AG04449 (cell line): Measurements from ENCODE around the gene G6PC1.
"Not testable (repeated sequence)": the region's sequence is repeated elsewhere in the genome, so short reads cannot be mapped to it uniquely, and the experiment has no call there.

Experiments
- CTCF ChIA-PET: fragments of 350-600 bp; formaldehyde crosslinking; extraction: SDS; loops from one replicate; lab custom pipeline; 2021; ENCODE audit warnings: antibody characterized with exemption; lab: Yijun Ruan, JAX
- POLR2A ChIA-PET: fragments of 400-600, 350-600 bp; formaldehyde crosslinking; extraction: SDS; loops from one replicate; lab custom pipeline; 2020; ENCODE audit warnings: antibody characterized with exemption, inconsistent platforms; lab: Yijun Ruan, JAX
- DNase-seq: peaks from one replicate; pipeline ENCODE4 v3.0.0-alpha.2; 2010; ENCODE audit warnings: low read depth, low spot score
- H3K4me3 ChIP-seq: 2 replicates; pipeline ENCODE4 v1.5.1; 2011; ENCODE audit warnings: low read depth, mild to moderate bottlenecking, control low read depth, low read length
- CTCF ChIP-seq: IDR thresholded peaks from one replicate; pipeline ENCODE4 v1.5.1; 2011; ENCODE audit warnings: mild to moderate bottlenecking, moderate library complexity, low read length, control low read depth, inconsistent platforms; ENCODE audit not compliant: insufficient read depth; ENCODE audit errors: missing control alignments

G6PC1 gene

GRCh38 chr17:42853597-42853967 is 47.0 kb upstream of the G6PC1 start:
- no peak overlapping the region for H3K4me3 ChIP-seq
- no peak for DNase-seq
- ChIA-PET POLR2A (interaction anchor here (0.5 kb wide), 1 partner anchor 31 kb away, joined by 4 read pairs; no protein-coding TSS in a partner anchor), CTCF (interaction anchor here (0.6 to 1.3 kb wide), 3 partner anchors 10 to 83 kb away, joined by 3 to 18 read pairs (median 5); partner anchors contain the start of gene AOC2)
- TF ChIP-seq CTCF, result no peak

GRCh38 chr17:42853968-42854790 is 46.4 kb upstream of the G6PC1 start:
- H3K4me3 ChIP-seq, result no peak overlapping the region
- POLR2A ChIA-PET, result no interaction called here
- no peak for TF ChIP-seq CTCF
- no peak for DNase-seq
- CTCF ChIA-PET, result interaction anchor here (0.6 to 2.7 kb wide), 4 partner anchors 9 to 85 kb away, joined by 3 to 11 read pairs (median 5); partner anchors contain the start of gene AOC2

DNA sequence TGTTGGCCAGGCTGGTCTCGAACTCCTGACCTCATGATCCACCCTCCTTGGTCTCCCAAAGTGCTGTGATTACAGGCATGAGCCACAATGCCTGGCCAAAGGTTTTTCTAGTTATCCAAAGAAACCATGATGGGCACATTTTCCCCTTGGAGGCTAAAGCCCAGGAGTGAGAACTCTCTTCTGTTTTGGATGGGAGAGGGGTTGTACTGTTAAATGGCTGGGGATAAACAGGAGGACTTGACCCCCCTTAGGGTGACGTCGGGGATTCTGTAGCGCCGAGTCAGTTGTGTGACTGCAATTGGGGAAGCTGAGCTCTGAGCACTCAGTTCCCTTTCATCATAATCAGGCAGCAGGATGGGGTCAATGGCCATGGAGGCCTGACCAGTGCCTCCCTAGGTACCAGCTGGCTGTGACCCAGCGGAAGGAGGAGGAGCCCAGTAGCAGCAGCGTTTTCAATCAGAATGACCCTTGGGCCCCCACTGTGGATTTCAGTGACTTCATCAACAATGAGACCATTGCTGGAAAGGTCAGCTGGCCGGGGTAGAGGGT is 45.5 kb upstream of the G6PC1 start:
- ChIA-PET POLR2A (no interaction called here), CTCF (interaction anchor here (1.0 to 2.7 kb wide), 3 partner anchors 10 to 84 kb away, joined by 3 to 11 read pairs (median 7); partner anchors contain the start of gene AOC2)
- H3K4me3 ChIP-seq, result no peak overlapping the region
- no peak for DNase-seq
- no peak for TF ChIP-seq CTCF

DNA sequence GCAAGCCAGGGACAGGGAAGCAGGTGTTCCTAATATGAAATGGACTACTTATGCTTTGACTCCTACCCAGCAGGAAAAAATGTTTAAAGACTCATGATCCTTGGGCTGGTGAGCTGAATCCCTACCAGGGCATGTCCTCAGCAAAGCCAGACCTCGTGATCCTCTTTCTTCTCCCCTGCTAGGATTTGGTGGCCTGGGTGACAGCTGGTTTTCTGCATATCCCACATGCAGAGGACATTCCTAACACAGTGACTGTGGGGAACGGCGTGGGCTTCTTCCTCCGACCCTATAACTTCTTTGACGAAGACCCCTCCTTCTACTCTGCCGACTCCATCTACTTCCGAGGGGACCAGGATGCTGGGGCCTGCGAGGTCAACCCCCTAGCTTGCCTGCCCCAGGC is 44.5 kb upstream of the G6PC1 start:
- POLR2A ChIA-PET, DNase-seq, H3K4me3 ChIP-seq: not testable (repeated sequence)
- CTCF ChIA-PET, result interaction anchor here (2.2 to 2.7 kb wide), 2 partner anchors 11 to 13 kb away, joined by 7 to 11 read pairs; partner anchors contain the start of gene AOC2

- POLR2A ChIA-PET, DNase-seq, H3K4me3 ChIP-seq: not testable (repeated sequence)
- CTCF ChIA-PET, result interaction anchor here (2.1 to 2.7 kb wide), 2 partner anchors 11 to 13 kb away, joined by 4 to 11 read pairs; no protein-coding TSS in a partner anchor
Measured at GRCh38 chr17:42856516-42856915, 44.1 kb upstream of the G6PC1 start.

DNA sequence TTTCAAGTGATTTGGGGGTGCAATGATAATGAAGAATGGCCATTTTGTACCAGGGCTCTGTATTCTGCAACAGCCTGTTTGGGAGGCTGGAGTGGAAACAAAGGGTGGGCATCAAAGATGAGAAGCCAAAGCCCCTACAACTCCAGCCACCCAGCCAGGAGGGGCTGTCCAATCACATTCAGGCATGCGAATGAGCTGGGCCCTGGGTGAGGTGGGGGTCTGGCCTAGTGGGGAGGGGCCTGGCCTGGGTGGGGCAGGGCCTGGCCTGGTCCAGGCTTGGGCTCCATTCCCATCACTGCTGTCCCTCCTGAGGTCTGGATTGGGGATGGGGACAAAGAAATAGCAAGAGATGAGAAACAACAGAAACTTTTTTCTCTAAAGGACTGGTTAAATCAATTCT is 43.2 kb upstream of the G6PC1 start:
- TF ChIP-seq CTCF, result no peak
- POLR2A ChIA-PET, result no interaction called here
- no peak for DNase-seq
- CTCF ChIA-PET, result interaction anchor here (2.1 kb wide), 1 partner anchor 12 kb away, joined by 4 read pairs; no protein-coding TSS in a partner anchor
- H3K4me3 ChIP-seq, result no peak overlapping the region

DNA sequence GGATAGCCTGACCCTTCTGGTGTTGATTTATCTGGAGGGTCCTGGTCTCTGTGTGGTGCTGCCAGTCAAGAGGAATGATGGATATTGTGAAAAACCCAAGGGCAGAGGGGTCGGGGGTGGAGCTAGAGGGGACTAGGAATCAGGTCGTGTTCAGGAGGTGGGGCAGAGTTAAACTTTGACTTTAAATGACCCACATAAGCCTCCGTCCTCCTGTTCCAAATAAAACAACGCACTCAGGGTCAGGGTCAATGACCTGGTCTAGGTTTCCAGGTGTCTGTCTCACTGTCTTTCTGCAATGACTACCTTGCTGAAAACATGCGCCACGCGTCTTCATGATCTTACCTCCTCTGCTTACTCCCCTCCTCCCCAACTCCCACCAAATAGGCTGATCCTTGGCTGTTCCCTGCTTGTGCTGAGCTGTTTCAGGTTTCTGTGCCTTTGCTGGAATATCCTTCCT is 34.9 kb upstream of the G6PC1 start:
- ChIA-PET POLR2A (no interaction called here), CTCF (interaction anchor here (2.0 kb wide), 1 partner anchor 20 kb away, joined by 8 read pairs; no protein-coding TSS in a partner anchor)
- H3K4me3 ChIP-seq, result no peak overlapping the region
- DNase-seq, result no peak
- TF ChIP-seq CTCF, result no peak
